NB4 (cell line): ENCODE data around the gene CLIP4.
A peak's percentile ranks its signal among the peaks of the same experiment; 100 is the strongest.

Experiments
- DNase-seq: peaks from one replicate; pipeline ENCODE4 v3.0.0; 2010; ENCODE audit warnings: low read depth
- H3K4me3 ChIP-seq: one replicate; pipeline ENCODE4 v1.5.1; 2011; ENCODE audit warnings: mild to moderate bottlenecking, low read depth, low read length, moderate library complexity
- CTCF ChIP-seq: IDR thresholded peaks from one replicate; pipeline ENCODE4 v1.5.1; 2012; ENCODE audit warnings: low read depth, low read length
- MAX ChIP-seq: IDR thresholded peaks from 2 replicates; pipeline ENCODE4 v1.6.1; 2011; ENCODE audit warnings: low read depth, low read length
- MYC ChIP-seq: IDR thresholded peaks from 2 replicates; pipeline ENCODE4 v1.6.1; 2011; ENCODE audit warnings: low read depth, low read length
- POLR2A ChIP-seq: IDR thresholded peaks from 2 replicates; pipeline ENCODE4 v1.6.1; 2011; ENCODE audit warnings: mild to moderate bottlenecking; ENCODE audit not compliant: insufficient read length; ENCODE audit errors: extremely low read depth

The CLIP4 gene

GRCh38 chr2:29235411-29235810 lies 120.2 kb downstream of the CLIP4 start:
- no peak for DNase-seq
- no peak for TF ChIP-seq CTCF
- TF ChIP-seq POLR2A = no peak
- TF ChIP-seq MYC = no peak
- no peak for TF ChIP-seq MAX
- no peak overlapping the region for H3K4me3 ChIP-seq

DNA sequence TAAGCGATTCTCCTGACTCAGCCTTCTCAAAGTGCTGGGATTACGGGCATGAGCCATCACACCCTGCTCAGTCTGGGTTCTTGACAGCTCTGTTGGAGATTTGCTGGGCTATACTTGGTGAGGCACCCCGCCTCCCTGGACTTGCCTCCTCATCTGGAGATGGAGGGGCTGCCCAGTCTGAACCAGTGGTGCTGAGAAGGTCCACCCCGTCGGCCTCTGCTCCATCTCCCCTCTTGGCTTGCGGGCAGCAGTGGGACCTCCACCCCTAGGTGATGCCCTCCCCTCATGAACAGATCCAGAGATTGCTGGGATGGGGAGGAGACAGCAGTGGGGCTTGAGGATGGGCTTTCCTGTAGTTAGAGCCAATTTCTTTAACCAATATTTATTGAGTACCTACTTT lies 120.9 kb downstream of the CLIP4 start:
- TF ChIP-seq CTCF (no peak), POLR2A (no peak), MYC (no peak), MAX (no peak)
- no peak overlapping the region for H3K4me3 ChIP-seq
- no peak for DNase-seq

DNA sequence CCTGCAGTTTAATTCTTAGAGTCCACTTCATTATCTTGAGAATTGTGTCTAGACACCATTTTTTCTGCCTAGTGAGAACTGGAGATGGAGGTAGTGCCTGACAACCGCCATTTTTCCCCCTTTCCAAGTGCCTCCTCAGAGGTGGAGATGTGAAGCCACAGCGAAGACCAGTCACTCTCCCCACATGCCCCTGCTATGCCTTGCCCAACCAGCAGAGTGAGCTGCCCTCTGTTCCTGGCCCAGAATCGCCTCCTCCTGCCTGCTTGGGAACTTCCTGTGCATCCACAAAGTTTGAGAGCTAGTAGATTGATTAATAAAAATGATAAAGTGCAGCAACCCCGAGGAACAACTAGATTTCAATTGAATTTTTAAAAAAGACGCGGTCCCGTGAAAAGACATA lies 123.3 kb downstream of the CLIP4 start:
- peak; percentile 42 for DNase-seq
- TF ChIP-seq POLR2A = no peak
- peak; percentile 78 for TF ChIP-seq CTCF
- H3K4me3 ChIP-seq = no peak overlapping the region
